ENCODE results near the gene SLC35B4. TPM values are rescaled to one million over a fixed set of nuclear protein-coding genes. Genes with fewer than 3 reads are reported as not detected.

The SLC35B4 gene
- total RNA-seq, 8 experiments from 2014 or later = 14.3 to 21.6 (median 17.4) TPM

DNA sequence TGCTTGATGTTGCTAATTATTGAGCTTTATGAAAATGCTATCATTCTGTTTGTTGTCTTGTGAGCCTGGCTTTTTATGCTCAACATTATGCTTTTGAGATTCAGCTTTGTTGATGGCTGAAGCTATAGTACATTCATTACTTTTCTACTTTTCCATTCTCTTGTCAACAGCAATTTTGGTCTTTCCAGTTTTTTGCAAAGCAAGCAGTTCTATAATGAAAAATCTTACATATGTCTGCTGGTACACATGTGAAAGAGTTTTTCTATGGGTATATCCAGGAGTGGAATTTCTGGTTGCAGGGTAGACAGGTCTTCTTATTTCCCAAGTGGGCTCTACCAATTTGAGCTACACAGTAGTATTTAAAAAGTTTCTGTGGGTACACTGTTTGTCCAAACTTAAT, 36.8 kb downstream of the SLC35B4 start:
- no peak for ATAC-seq (replicated peaks in 6 of 8)
- Histone ChIP-seq H3K27ac (no peak overlapping the region), H3K4me3 (no peak overlapping the region), H3K4me1 (replicated peaks in 1 of 2) (no peaks in the 10 kb centered on the region)
- in situ Hi-C loops (cut with MboI; ENCODE audit: low pct_unique_long_range_greater_than_20kb in 2 of 9, low sequenced_read_pairs in 9 of 9, unreplicated experiment in 9 of 9) = no loop called here

DNA sequence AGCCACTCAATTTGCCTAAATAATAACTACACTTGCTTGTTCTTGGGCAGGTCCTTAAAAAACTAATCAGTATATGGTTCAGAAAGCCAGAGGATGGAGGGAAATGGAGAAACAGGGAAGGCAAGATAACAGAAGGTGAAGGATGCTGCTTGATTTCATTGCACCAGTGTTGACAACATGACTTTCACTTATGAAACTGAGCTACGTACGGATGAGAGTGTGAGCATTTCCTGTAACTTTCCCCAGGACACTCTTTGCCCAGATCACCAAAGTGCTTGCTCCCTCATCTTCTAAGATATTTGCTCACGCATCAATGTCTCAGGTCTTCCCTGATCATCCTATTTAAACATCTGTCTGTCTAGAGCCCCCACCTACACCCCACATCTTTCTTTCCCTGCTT, 37.4 kb downstream of the SLC35B4 start:
- Histone ChIP-seq H3K27ac (no peak overlapping the region), H3K4me1 (replicated peaks in 1 of 2) (no peaks in the 10 kb centered on the region), H3K4me3 (no peak overlapping the region)
- no peak for ATAC-seq (replicated peaks in 6 of 8)
- 52 to 100% (median 65%) methylated on average over 2 to 3 of the region's 3 CpGs; no CpG with 5 or more reads in 3 of the 10 experiments for WGBS, 10 experiments
- in situ Hi-C loops (cut with MboI; ENCODE audit: low pct_unique_long_range_greater_than_20kb in 2 of 9, low sequenced_read_pairs in 9 of 9, unreplicated experiment in 9 of 9) = no loop called here

DNA sequence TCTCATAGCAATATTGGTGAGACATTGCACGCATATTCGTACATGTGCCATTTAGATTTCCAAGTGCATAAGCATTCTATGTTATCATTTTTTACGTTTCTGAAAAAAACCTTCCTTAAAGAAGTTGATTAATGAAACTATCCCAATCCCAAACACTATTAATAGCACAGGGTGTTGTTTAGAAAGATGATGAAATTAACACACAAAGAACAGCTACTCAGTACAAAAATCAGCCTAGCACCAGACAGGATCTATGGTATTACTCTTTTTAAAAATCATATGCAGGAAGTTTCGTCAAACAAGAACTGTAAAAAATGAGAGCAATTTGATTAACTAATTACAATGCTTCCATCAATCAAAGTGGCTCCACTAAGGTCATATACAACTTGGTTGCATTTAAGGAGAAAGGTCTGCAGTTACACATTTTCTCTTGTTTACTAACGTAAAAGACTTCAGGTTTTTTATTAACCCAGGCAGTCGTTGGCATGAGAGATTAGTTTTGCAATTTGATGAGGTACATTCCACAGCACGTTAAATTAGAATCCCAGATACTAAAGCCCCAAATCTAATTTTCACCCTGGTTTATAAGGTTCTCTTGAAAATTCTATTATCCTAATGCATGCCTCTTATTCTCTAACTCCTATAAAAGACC, 38.1 kb downstream of the SLC35B4 start:
- WGBS, 10 experiments = 18 to 72% (median 53%) methylated on average over 2 to 7 of the region's 7 CpGs
- no peak for ATAC-seq (replicated peaks in 6 of 8)
- Histone ChIP-seq H3K4me1 (replicated peaks in 1 of 2) (no peaks in the 10 kb centered on the region), H3K27ac (no peak overlapping the region), H3K4me3 (no peak overlapping the region)
- in situ Hi-C loops (cut with MboI; ENCODE audit: low pct_unique_long_range_greater_than_20kb in 2 of 9, low sequenced_read_pairs in 9 of 9, unreplicated experiment in 9 of 9) = no loop called here

DNA sequence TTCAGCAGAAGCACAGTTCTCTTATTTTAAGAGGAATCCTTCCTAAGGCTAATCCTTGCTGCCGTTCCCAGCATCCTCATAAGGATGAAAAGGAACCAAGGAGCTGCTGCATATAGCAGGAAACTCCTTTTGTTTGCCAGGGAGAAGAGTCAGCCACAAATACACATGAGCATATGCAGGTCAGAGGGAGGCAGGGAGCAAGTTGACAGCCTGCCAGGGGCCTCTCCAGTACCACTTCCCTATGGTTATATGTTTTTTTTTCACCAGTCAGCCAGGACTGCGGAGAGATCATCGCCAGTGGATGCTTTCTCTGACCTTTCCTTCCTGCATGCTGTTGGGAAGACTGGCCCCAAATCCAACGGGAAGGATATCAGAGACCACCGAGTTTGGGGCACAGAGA, 39.8 kb downstream of the SLC35B4 start:
- in situ Hi-C loops (cut with MboI; ENCODE audit: low pct_unique_long_range_greater_than_20kb in 2 of 9, low sequenced_read_pairs in 9 of 9, unreplicated experiment in 9 of 9) = no loop called here
- H3K27ac ChIP-seq = no peak overlapping the region
- H3K4me1 ChIP-seq (replicated peaks in 1 of 2) = no peaks in the 10 kb centered on the region
- H3K4me3 ChIP-seq = no peak overlapping the region
- WGBS, 10 experiments = 11 to 100% (median 58%) methylated on average over 1 to 5 of the region's 5 CpGs; no CpG with 5 or more reads in 1 of the 10 experiments
- ATAC-seq (replicated peaks in 6 of 8) = peak in 3 of 8 experiments; percentile 19 to 52 (median 24)

DNA sequence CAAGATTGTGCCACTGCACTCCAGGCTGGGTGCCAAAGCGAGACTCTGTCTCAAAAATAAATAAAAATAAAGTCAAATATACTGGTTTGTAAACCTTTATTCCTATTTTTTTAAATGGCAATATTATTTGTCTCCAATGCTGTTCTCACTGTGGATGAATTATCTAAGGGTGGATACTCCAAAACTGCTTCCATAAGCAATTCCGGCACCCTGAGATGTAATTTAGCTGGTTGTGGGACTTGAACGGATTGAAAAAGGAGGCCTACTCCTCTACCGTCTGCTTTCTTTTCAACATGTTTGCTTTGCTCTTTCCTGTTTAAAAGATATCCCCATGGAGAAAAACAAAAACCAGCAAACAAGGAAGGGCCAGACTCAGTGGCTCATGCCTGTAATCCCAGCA, 54.4 kb downstream of the SLC35B4 start:
- in situ Hi-C loops (cut with MboI; ENCODE audit: low pct_unique_long_range_greater_than_20kb in 2 of 9, low sequenced_read_pairs in 9 of 9, unreplicated experiment in 9 of 9) = no loop called here
- WGBS, 10 experiments = 25 to 100% (median 90%) methylated on average over 1 to 4 of the region's 4 CpGs; no CpG with 5 or more reads in 1 of the 10 experiments
- no peaks in the 10 kb centered on the region for H3K4me1 ChIP-seq (replicated peaks in 1 of 2)
- no peak overlapping the region for H3K27ac ChIP-seq
- no peak overlapping the region for H3K4me3 ChIP-seq
- no peak for ATAC-seq (replicated peaks in 6 of 8)

DNA sequence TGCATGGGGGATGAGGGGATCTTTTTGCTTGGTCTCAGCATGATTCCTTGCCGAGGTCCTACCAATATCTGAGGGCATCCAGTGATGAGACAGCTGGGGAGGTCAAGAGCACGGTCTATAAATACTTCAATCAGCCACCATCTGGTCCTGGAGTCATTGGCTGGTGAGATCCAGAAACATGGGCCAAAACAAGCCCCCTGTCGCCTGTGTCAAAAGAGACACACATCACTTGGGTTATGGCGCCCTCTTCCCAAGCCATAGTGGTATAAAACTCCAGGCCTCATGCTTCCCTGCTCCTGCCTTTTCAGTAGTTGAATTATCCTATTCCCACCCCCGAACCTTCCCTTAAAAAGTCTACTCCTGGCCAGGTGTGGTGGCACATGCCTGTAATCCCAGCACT, 60.9 kb downstream of the SLC35B4 start:
- H3K4me1 ChIP-seq (replicated peaks in 1 of 2) = no peaks in the 10 kb centered on the region
- in situ Hi-C loops (cut with MboI; ENCODE audit: low pct_unique_long_range_greater_than_20kb in 2 of 9, low sequenced_read_pairs in 9 of 9, unreplicated experiment in 9 of 9) = no loop called here
- no peak overlapping the region for H3K4me3 ChIP-seq
- ATAC-seq (replicated peaks in 6 of 8) = no peak
- 33 to 90% (median 71%) methylated on average over 1 to 5 of the region's 5 CpGs; no CpG with 5 or more reads in 1 of the 10 experiments for WGBS, 10 experiments
- no peak overlapping the region for H3K27ac ChIP-seq

DNA sequence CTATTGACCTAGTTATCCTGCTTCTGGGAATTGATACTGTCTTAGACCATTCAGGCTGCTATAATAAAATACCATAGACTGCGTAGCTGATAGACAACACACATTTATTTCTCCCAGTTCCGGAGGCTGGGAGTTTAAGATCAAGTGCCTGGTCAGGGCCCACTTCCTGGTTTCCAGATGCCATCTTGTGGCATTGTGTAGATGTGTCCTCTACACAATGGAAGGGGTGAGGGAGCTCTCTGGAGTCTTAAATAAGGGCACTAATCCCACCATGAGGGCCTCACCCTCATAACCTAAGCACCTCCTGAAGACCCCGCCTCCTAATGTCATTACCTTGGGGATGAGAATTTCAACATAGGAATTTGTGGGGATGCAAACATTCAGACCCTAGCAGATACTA, 62.4 kb downstream of the SLC35B4 start:
- WGBS, 10 experiments = 43 to 100% (median 97%) methylated on average over 1 to 3 of the region's 3 CpGs; no CpG with 5 or more reads in 3 of the 10 experiments
- Histone ChIP-seq H3K27ac (no peak overlapping the region), H3K4me1 (replicated peaks in 1 of 2) (no peaks in the 10 kb centered on the region), H3K4me3 (no peak overlapping the region)
- in situ Hi-C loops (cut with MboI; ENCODE audit: low pct_unique_long_range_greater_than_20kb in 2 of 9, low sequenced_read_pairs in 9 of 9, unreplicated experiment in 9 of 9) = no loop called here
- no peak for ATAC-seq (replicated peaks in 6 of 8)

DNA sequence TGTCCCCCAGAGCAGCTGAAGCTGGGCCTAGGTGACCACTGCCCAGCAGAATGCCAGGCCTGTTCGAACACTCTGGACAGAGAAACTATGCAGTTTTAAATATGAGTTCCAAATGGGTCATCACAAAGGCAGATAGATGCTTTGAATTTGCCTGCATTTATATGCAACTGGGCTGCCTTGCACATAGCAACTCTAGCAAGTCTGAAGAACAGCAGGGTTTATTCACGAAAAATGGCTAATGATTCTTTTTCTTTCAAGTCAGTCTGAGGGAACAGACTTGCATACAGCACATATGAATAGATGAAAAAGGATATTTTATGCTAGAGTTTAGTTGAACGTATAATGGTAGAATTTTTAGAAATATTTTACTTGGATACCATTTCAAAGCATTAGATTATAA, 68.5 kb downstream of the SLC35B4 start:
- Histone ChIP-seq H3K27ac (no peak overlapping the region), H3K4me1 (replicated peaks in 1 of 2) (no peaks in the 10 kb centered on the region), H3K4me3 (no peak overlapping the region)
- WGBS, 10 experiments = 0 to 83% (median 40%) methylated on average over 1 to 3 of the region's 3 CpGs; no CpG with 5 or more reads in 1 of the 10 experiments
- in situ Hi-C loops (cut with MboI; ENCODE audit: low pct_unique_long_range_greater_than_20kb in 2 of 9, low sequenced_read_pairs in 9 of 9, unreplicated experiment in 9 of 9) = no loop called here
- ATAC-seq (replicated peaks in 6 of 8) = peak in 2 of 8 experiments; percentile 16 to 29

DNA sequence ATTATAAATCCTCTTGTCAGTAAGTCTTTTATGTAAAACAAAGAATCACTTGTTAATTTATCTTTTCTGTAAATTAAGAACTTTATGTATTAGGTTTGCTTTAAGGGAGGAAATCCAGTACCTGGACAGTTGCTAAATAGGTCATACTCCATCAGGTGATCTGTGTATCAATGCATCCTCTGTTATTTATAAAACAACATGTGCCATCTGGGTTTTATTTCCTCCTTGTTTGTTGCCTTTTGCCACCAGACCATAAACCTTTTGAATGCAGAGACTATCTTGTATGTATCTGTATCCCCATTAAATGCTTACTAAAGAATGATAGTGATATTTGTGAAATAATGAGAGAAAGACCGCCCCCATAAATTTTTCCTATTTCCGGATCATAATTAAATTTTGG, 70.0 kb downstream of the SLC35B4 start:
- no peak for ATAC-seq (replicated peaks in 6 of 8)
- Histone ChIP-seq H3K27ac (no peak overlapping the region), H3K4me3 (no peak overlapping the region), H3K4me1 (replicated peaks in 1 of 2) (no peaks in the 10 kb centered on the region)
- in situ Hi-C loops (cut with MboI; ENCODE audit: low pct_unique_long_range_greater_than_20kb in 2 of 9, low sequenced_read_pairs in 9 of 9, unreplicated experiment in 9 of 9) = no loop called here
- 19 to 100% (median 83%) methylated on average over 2 of the region's 2 CpGs; no CpG with 5 or more reads in 2 of the 10 experiments for WGBS, 10 experiments

DNA sequence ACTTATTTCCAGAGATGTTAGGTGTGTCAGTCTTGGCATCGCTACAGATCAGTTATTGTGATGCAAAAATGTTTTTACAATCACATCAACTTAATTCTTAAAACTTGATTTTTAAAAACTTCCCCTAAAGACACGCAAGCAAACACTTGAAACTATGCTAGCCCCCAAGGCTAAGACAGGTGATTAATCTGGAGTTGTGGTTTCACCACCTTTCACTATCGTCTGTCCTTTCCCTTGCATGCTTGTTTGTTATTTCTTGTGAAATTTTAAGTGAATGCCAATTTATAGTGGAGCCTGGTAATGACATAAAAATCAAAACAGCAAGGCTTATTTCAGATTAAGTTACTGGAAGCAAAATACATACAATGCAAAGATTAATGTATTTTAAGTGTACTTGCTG, 70.4 kb downstream of the SLC35B4 start:
- WGBS, 10 experiments = 33 to 100% (median 80%) methylated on average over 2 to 3 of the region's 3 CpGs
- no peak overlapping the region for H3K27ac ChIP-seq
- H3K4me1 ChIP-seq (replicated peaks in 1 of 2) = no peaks in the 10 kb centered on the region
- H3K4me3 ChIP-seq = no peak overlapping the region
- no peak for ATAC-seq (replicated peaks in 6 of 8)
- in situ Hi-C loops (cut with MboI; ENCODE audit: low pct_unique_long_range_greater_than_20kb in 2 of 9, low sequenced_read_pairs in 9 of 9, unreplicated experiment in 9 of 9) = no loop called here

DNA sequence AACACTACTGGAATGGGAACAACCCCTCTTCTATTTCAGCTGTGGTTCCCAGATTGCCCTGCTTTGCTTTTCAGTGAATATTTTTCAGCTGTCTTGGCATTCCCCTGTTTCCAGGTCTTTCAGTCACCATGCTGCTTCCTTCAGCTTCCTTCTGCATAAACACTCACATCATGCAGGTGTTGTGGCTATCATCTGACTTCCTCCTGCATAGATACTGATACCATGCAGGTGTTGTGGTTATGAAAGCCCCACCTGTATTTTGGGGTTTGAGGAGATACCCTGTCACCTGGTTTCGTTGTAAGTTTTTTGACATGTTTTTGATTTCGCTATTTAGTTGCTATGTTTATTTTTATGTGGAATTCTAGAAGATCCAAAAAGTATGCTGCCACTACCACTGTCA, 71.5 kb downstream of the SLC35B4 start:
- ATAC-seq (replicated peaks in 6 of 8) = no peak
- in situ Hi-C loops (cut with MboI; ENCODE audit: low pct_unique_long_range_greater_than_20kb in 2 of 9, low sequenced_read_pairs in 9 of 9, unreplicated experiment in 9 of 9) = no loop called here
- Histone ChIP-seq H3K4me1 (replicated peaks in 1 of 2) (no peaks in the 10 kb centered on the region), H3K27ac (no peak overlapping the region), H3K4me3 (no peak overlapping the region)
- WGBS, 10 experiments = 14 to 100% (median 83%) methylated on average over 1 to 2 of the region's 2 CpGs; no CpG with 5 or more reads in 1 of the 10 experiments

Other genes starting within 250 kb of the SLC35B4 start
- 1 to 10 TPM in 5 of 8 experiments, under 1 TPM in 3; 0.31 to 6.7 (median 1.7) TPM for gene LRGUK, start 189.6 kb downstream of the SLC35B4 start, total RNA-seq
- 100 to 1,000 TPM in 1 of 8 experiments, 10 to 100 TPM in 7; 33.7 to 104 (median 46.1) TPM for gene AKR1B1, start 142.2 kb upstream of the SLC35B4 start, total RNA-seq
- gene AKR1B10, start 210.6 kb upstream of the SLC35B4 start, total RNA-seq = 1 to 10 TPM in 1 of 8 experiments, under 1 TPM in 1, not detected in 6; 0.33 to 1.2 TPM
- under 1 TPM in 5 of 8 experiments, not detected in 3; 0.05 to 0.47 (median 0.21) TPM for gene AKR1B15, start 232.2 kb upstream of the SLC35B4 start, total RNA-seq